Measurements from ENCODE around the gene FYB1.
"Not testable (repeated sequence)": the region's sequence is repeated elsewhere in the genome, so short reads cannot be mapped to it uniquely, and the experiment has no call there.

The FYB1 gene

GRCh38 chr5:39186722-39187539 is 32.4 kb downstream of the FYB1 start:
- Histone ChIP-seq H3K27me3 (ENCODE audit: control insufficient read depth in 1 of 2, insufficient read depth in 2 of 2, low read length in 2 of 2) (no peaks in the 10 kb centered on the region), H3K4me1 (ENCODE audit: control insufficient read depth, insufficient read depth, low read length) (no peaks in the 10 kb centered on the region), H3K9ac (ENCODE audit: low read length in 2 of 2) (no peak overlapping the region), H3K27ac (ENCODE audit: low read length) (no peak overlapping the region), H3K36me3 (ENCODE audit: control insufficient read depth in 2 of 2, insufficient read depth in 2 of 2, low read length in 2 of 2) (no peaks in the 10 kb centered on the region), H3K9me3 (ENCODE audit: control insufficient read depth in 2 of 2, low read length in 2 of 2) (no peaks in the 10 kb centered on the region), H3K4me3 (ENCODE audit: low read length in 2 of 2) (no peak overlapping the region)

GRCh38 chr5:39186289-39186688 is 33.1 kb downstream of the FYB1 start:
- Histone ChIP-seq H3K4me3 (ENCODE audit: low read length in 2 of 2) (no peak overlapping the region), H3K9me3 (ENCODE audit: control insufficient read depth in 2 of 2, low read length in 2 of 2) (no peaks in the 10 kb centered on the region), H3K27ac (ENCODE audit: low read length) (no peak overlapping the region)

GRCh38 chr5:39185761-39186160 is 33.6 kb downstream of the FYB1 start:
- Histone ChIP-seq H3K4me3 (ENCODE audit: low read length in 2 of 2) (no peak overlapping the region), H3K4me1 (ENCODE audit: control insufficient read depth, insufficient read depth, low read length) (no peaks in the 10 kb centered on the region), H3K27me3 (ENCODE audit: control insufficient read depth in 1 of 2, insufficient read depth in 2 of 2, low read length in 2 of 2) (no peaks in the 10 kb centered on the region), H3K9ac (ENCODE audit: low read length in 2 of 2) (no peak overlapping the region), H3K27ac (ENCODE audit: low read length) (no peak overlapping the region), H3K9me3 (ENCODE audit: control insufficient read depth in 2 of 2, low read length in 2 of 2) (no peaks in the 10 kb centered on the region), H3K36me3 (ENCODE audit: control insufficient read depth in 2 of 2, insufficient read depth in 2 of 2, low read length in 2 of 2) (no peaks in the 10 kb centered on the region)

More at GRCh38 chr5:39186289-39186688, 33.1 kb downstream of the FYB1 start:
- H3K27me3 ChIP-seq (ENCODE audit: control insufficient read depth in 1 of 2, insufficient read depth in 2 of 2, low read length in 2 of 2): no peaks in the 10 kb centered on the region
- no peaks in the 10 kb centered on the region for H3K36me3 ChIP-seq (ENCODE audit: control insufficient read depth in 2 of 2, insufficient read depth in 2 of 2, low read length in 2 of 2)
- no peaks in the 10 kb centered on the region for H3K4me1 ChIP-seq (ENCODE audit: control insufficient read depth, insufficient read depth, low read length)
- H3K9ac ChIP-seq (ENCODE audit: low read length in 2 of 2): no peak overlapping the region

GRCh38 chr5:39179561-39179960 is 39.8 kb downstream of the FYB1 start:
- H3K4me3 ChIP-seq (ENCODE audit: low read length in 2 of 2): not testable (repeated sequence)

GRCh38 chr5:39178861-39179260 is 40.5 kb downstream of the FYB1 start:
- Histone ChIP-seq H3K9me3 (ENCODE audit: control insufficient read depth in 2 of 2, low read length in 2 of 2) (no peaks in the 10 kb centered on the region), H3K27ac (ENCODE audit: low read length) (no peak overlapping the region), H3K9ac (ENCODE audit: low read length in 2 of 2) (no peak overlapping the region), H3K4me3 (ENCODE audit: low read length in 2 of 2) (no peak overlapping the region), H3K36me3 (ENCODE audit: control insufficient read depth in 2 of 2, insufficient read depth in 2 of 2, low read length in 2 of 2) (no peaks in the 10 kb centered on the region), H3K4me1 (ENCODE audit: control insufficient read depth, insufficient read depth, low read length) (no peaks in the 10 kb centered on the region), H3K27me3 (ENCODE audit: control insufficient read depth in 1 of 2, insufficient read depth in 2 of 2, low read length in 2 of 2) (no peaks in the 10 kb centered on the region)

More at GRCh38 chr5:39179561-39179960, 39.8 kb downstream of the FYB1 start:
- not testable (repeated sequence) for H3K4me1 ChIP-seq (ENCODE audit: control insufficient read depth, insufficient read depth, low read length); H3K36me3 ChIP-seq (ENCODE audit: control insufficient read depth in 2 of 2, insufficient read depth in 2 of 2, low read length in 2 of 2); H3K9me3 ChIP-seq (ENCODE audit: control insufficient read depth in 2 of 2, low read length in 2 of 2); H3K27ac ChIP-seq (ENCODE audit: low read length); H3K27me3 ChIP-seq (ENCODE audit: control insufficient read depth in 1 of 2, insufficient read depth in 2 of 2, low read length in 2 of 2); H3K9ac ChIP-seq (ENCODE audit: low read length in 2 of 2)

- Histone ChIP-seq H3K4me1 (ENCODE audit: control insufficient read depth, insufficient read depth, low read length) (no peaks in the 10 kb centered on the region), H3K27ac (ENCODE audit: low read length) (no peak overlapping the region)
Measured at GRCh38 chr5:39178171-39178570, 41.2 kb downstream of the FYB1 start.

GRCh38 chr5:39177631-39177964 is 41.8 kb downstream of the FYB1 start:
- no peak overlapping the region for H3K4me3 ChIP-seq (ENCODE audit: low read length in 2 of 2)
- no peaks in the 10 kb centered on the region for H3K9me3 ChIP-seq (ENCODE audit: control insufficient read depth in 2 of 2, low read length in 2 of 2)
- H3K27me3 ChIP-seq (ENCODE audit: control insufficient read depth in 1 of 2, insufficient read depth in 2 of 2, low read length in 2 of 2): no peaks in the 10 kb centered on the region
- no peak overlapping the region for H3K9ac ChIP-seq (ENCODE audit: low read length in 2 of 2)
- no peaks in the 10 kb centered on the region for H3K4me1 ChIP-seq (ENCODE audit: control insufficient read depth, insufficient read depth, low read length)
- H3K36me3 ChIP-seq (ENCODE audit: control insufficient read depth in 2 of 2, insufficient read depth in 2 of 2, low read length in 2 of 2): no peaks in the 10 kb centered on the region
- H3K27ac ChIP-seq (ENCODE audit: low read length): no peak overlapping the region

More at GRCh38 chr5:39178171-39178570, 41.2 kb downstream of the FYB1 start:
- Histone ChIP-seq H3K4me3 (ENCODE audit: low read length in 2 of 2) (no peak overlapping the region), H3K9me3 (ENCODE audit: control insufficient read depth in 2 of 2, low read length in 2 of 2) (no peaks in the 10 kb centered on the region), H3K36me3 (ENCODE audit: control insufficient read depth in 2 of 2, insufficient read depth in 2 of 2, low read length in 2 of 2) (no peaks in the 10 kb centered on the region), H3K9ac (ENCODE audit: low read length in 2 of 2) (no peak overlapping the region), H3K27me3 (ENCODE audit: control insufficient read depth in 1 of 2, insufficient read depth in 2 of 2, low read length in 2 of 2) (no peaks in the 10 kb centered on the region)

- H3K36me3 ChIP-seq (ENCODE audit: control insufficient read depth in 2 of 2, insufficient read depth in 2 of 2, low read length in 2 of 2): no peaks in the 10 kb centered on the region
- no peak overlapping the region for H3K4me3 ChIP-seq (ENCODE audit: low read length in 2 of 2)
- no peak overlapping the region for H3K9ac ChIP-seq (ENCODE audit: low read length in 2 of 2)
- H3K9me3 ChIP-seq (ENCODE audit: control insufficient read depth in 2 of 2, low read length in 2 of 2): no peaks in the 10 kb centered on the region
- H3K4me1 ChIP-seq (ENCODE audit: control insufficient read depth, insufficient read depth, low read length): no peaks in the 10 kb centered on the region
- H3K27ac ChIP-seq (ENCODE audit: low read length): no peak overlapping the region
- H3K27me3 ChIP-seq (ENCODE audit: control insufficient read depth in 1 of 2, insufficient read depth in 2 of 2, low read length in 2 of 2): no peaks in the 10 kb centered on the region
Measured at GRCh38 chr5:39176759-39177630, 42.4 kb downstream of the FYB1 start.

GRCh38 chr5:39175273-39175955 is 43.9 kb downstream of the FYB1 start:
- H3K4me1 ChIP-seq (ENCODE audit: control insufficient read depth, insufficient read depth, low read length): no peaks in the 10 kb centered on the region
- H3K4me3 ChIP-seq (ENCODE audit: low read length in 2 of 2): no peak overlapping the region
- H3K36me3 ChIP-seq (ENCODE audit: control insufficient read depth in 2 of 2, insufficient read depth in 2 of 2, low read length in 2 of 2): no peaks in the 10 kb centered on the region
- no peak overlapping the region for H3K27ac ChIP-seq (ENCODE audit: low read length)
- H3K9me3 ChIP-seq (ENCODE audit: control insufficient read depth in 2 of 2, low read length in 2 of 2): no peaks in the 10 kb centered on the region
- no peak overlapping the region for H3K9ac ChIP-seq (ENCODE audit: low read length in 2 of 2)
- no peaks in the 10 kb centered on the region for H3K27me3 ChIP-seq (ENCODE audit: control insufficient read depth in 1 of 2, insufficient read depth in 2 of 2, low read length in 2 of 2)

GRCh38 chr5:39173069-39173468 is 46.3 kb downstream of the FYB1 start:
- Histone ChIP-seq H3K4me3 (ENCODE audit: low read length in 2 of 2) (no peak overlapping the region), H3K36me3 (ENCODE audit: control insufficient read depth in 2 of 2, insufficient read depth in 2 of 2, low read length in 2 of 2) (no peaks in the 10 kb centered on the region), H3K4me1 (ENCODE audit: control insufficient read depth, insufficient read depth, low read length) (no peaks in the 10 kb centered on the region), H3K27me3 (ENCODE audit: control insufficient read depth in 1 of 2, insufficient read depth in 2 of 2, low read length in 2 of 2) (no peaks in the 10 kb centered on the region), H3K9me3 (ENCODE audit: control insufficient read depth in 2 of 2, low read length in 2 of 2) (no peaks in the 10 kb centered on the region), H3K9ac (ENCODE audit: low read length in 2 of 2) (no peak overlapping the region), H3K27ac (ENCODE audit: low read length) (no peak overlapping the region)

All from stomach smooth muscle (tissue), 2 donors.